Kidney epithelial cell (primary cell): ENCODE measurements around the gene ALPK1. TPM values are rescaled to one million over a fixed set of nuclear protein-coding genes. Genes with fewer than 3 reads are reported as not detected.

Source experiments
- DNase-seq: peaks from one replicate; pipeline ENCODE4 v3.0.0-alpha.2; 2010; ENCODE audit warnings: low read depth
- H3K27me3 ChIP-seq: 2 replicates; pipeline ENCODE4 v1.6.0; 2011; ENCODE audit warnings: low read length; ENCODE audit not compliant: control insufficient read depth, insufficient read depth
- H3K36me3 ChIP-seq: 2 replicates; pipeline ENCODE4 v1.5.1; 2011; ENCODE audit warnings: low read length; ENCODE audit not compliant: control insufficient read depth, insufficient read depth
- H3K4me3 ChIP-seq: 2 replicates; pipeline ENCODE4 v1.5.1; 2011; ENCODE audit warnings: low read depth, mild to moderate bottlenecking, control low read depth, low read length
- CTCF ChIP-seq: IDR thresholded peaks from 2 replicates; pipeline ENCODE4 v1.5.1; 2011; ENCODE audit warnings: mild to moderate bottlenecking, moderate library complexity, low read length, control low read depth, inconsistent platforms; ENCODE audit not compliant: insufficient read depth, poor library complexity, severe bottlenecking
- total RNA-seq: library from RNA; depleted of rRNA; stranded (reverse); fragments of >200 nt; gene quantifications from 2 replicates; pipeline ENCODE4 v1.2.3, GENCODE V29; 2015

The ALPK1 gene
- total RNA-seq, 1 donor from 2014 or later = 12.5 TPM

- Histone ChIP-seq H3K36me3 (no peaks in the 10 kb centered on the region), H3K4me3 (no peak overlapping the region), H3K27me3 (no peaks in the 10 kb centered on the region)
- no peak for TF ChIP-seq CTCF
- no peak for DNase-seq
These were observed 32.7 kb downstream of the ALPK1 start for GRCh38 chr4:112329672-112330375.

DNA sequence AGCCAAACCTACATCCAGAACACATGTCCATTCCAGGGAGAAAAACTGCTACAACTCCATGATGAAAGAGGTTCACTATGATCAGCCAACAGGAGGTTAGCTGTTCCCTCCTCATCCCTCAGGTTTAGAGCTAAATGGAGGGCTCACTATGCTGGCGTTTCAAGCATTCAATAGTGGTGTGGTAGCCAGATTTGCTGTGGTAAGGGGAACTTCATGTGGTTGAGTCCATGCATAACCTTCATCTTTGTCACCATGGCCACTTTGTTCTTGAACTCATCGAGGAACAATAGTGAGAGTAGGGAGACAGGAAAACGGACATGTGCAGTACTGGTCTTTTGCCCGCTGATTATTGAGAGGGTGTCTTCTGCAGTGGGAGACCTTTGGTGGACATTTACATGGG is 33.8 kb downstream of the ALPK1 start:
- DNase-seq = no peak
- TF ChIP-seq CTCF = no peak
- H3K36me3 ChIP-seq = no peaks in the 10 kb centered on the region
- H3K27me3 ChIP-seq = no peaks in the 10 kb centered on the region
- no peak overlapping the region for H3K4me3 ChIP-seq

GRCh38 chr4:112332398-112332797 is 35.2 kb downstream of the ALPK1 start:
- Histone ChIP-seq H3K4me3 (no peak overlapping the region), H3K27me3 (no peaks in the 10 kb centered on the region), H3K36me3 (no peaks in the 10 kb centered on the region)
- TF ChIP-seq CTCF = no peak
- DNase-seq = no peak

DNA sequence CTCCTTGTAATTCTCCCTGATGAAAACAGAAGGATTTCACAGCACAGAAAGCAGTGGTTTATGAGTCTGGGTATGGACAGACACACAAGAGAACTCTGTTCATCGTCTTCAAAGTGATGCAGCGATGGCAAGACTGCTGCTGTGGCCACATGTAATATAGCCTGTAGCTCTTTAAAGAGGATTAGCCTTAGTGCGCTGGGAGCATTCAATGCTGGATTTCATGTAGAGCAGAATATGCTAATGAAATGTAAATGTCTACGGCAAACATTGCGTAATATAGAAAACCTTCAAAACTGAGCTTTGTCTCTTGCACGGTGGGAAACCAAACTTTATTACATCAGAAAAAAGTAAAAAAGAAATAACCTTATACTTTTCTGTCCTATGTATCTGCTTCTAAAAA is 42.9 kb downstream of the ALPK1 start:
- Histone ChIP-seq H3K4me3 (no peak overlapping the region), H3K36me3 (no peaks in the 10 kb centered on the region), H3K27me3 (no peaks in the 10 kb centered on the region)
- TF ChIP-seq CTCF = no peak
- no peak for DNase-seq

DNA sequence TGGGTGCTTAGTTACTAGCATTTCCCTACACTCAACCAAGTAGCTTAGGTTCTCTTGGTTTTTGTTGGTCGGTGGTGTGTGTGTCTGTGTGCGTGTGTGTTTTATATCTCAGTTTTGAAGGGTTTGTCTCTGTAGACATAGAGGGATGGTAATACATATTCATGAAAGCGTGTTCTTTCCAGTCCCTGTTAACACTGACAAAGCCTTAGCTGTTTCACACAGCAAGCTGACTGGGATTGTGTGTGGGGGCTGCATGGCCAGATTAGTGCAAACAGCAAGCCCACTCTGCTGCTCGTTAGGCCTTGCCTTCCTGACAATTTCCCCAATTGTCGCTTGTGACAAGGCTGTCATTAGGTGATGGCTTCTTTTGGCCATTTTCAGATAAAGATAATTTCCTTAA is 43.9 kb downstream of the ALPK1 start:
- no peak for TF ChIP-seq CTCF
- DNase-seq = no peak
- H3K4me3 ChIP-seq = no peak overlapping the region
- no peaks in the 10 kb centered on the region for H3K27me3 ChIP-seq
- H3K36me3 ChIP-seq = no peaks in the 10 kb centered on the region

DNA sequence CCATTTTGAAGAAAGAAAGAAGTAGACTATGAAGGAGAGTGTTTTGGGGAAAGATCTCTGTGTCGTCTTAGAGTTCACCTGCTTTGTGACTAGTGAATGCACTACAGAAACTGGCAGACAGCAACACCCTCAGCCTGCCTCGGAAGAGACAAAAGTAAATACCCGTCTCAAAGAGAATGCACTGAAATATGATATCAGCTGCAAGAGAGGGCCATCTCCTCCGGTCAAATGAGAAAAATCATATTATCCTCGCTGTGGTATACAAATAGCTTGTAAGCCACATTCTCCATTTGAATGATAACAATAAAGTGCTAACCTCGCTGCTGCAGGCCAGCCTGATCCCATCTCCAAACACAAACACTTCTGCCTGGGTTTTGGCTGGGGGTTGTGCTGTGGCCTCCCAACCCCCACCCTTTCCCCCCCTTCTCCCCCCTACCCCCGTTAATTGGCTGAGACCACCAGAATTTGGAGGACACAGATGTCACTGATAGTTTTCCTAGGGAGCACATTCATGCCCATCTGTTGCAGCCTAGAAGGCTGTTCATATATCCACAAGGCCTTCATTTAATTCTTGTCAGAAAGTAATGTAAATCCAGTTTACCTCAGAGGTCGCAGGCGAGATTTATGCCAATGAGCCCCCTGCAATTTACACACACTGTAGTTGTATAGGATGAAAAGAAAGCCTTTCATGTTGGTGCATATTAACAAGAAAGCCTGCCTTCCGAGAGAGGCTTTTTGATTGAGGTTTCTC is 46.3 kb downstream of the ALPK1 start:
- no peak for TF ChIP-seq CTCF
- DNase-seq = no peak
- H3K36me3 ChIP-seq = no peaks in the 10 kb centered on the region
- H3K4me3 ChIP-seq = no peak overlapping the region
- no peaks in the 10 kb centered on the region for H3K27me3 ChIP-seq
